Measurements from ENCODE around the gene APCDD1L.
"Not testable (repeated sequence)": the region's sequence is repeated elsewhere in the genome, so short reads cannot be mapped to it uniquely, and the experiment has no call there.

The APCDD1L gene

DNA sequence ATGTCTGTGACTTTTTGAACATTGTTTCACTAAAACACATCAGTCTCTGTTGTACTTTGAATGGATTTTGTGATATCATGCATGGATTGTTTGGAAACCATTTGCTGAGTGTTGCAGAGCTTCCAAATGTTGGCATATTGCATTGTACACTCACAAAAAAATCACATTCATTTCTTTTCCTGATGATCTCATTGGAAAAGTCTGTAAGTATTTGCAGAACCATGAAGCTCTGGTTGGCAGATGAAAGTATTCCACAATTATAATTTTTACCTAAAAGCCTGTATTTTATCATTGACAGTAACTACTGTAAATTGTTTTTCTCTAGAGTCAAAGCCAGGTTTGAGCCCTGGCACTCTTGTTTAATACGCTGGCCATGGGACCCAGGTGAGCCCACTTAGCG lies 84.1 kb downstream of the APCDD1L start:
- no peak for DNase-seq (ENCODE audit: low read depth)
- TF ChIP-seq, protein P1, sequence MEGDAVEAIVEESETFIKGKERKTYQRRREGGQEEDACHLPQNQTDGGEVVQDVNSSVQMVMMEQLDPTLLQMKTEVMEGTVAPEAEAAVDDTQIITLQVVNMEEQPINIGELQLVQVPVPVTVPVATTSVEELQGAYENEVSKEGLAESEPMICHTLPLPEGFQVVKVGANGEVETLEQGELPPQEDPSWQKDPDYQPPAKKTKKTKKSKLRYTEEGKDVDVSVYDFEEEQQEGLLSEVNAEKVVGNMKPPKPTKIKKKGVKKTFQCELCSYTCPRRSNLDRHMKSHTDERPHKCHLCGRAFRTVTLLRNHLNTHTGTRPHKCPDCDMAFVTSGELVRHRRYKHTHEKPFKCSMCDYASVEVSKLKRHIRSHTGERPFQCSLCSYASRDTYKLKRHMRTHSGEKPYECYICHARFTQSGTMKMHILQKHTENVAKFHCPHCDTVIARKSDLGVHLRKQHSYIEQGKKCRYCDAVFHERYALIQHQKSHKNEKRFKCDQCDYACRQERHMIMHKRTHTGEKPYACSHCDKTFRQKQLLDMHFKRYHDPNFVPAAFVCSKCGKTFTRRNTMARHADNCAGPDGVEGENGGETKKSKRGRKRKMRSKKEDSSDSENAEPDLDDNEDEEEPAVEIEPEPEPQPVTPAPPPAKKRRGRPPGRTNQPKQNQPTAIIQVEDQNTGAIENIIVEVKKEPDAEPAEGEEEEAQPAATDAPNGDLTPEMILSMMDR (IDR thresholded peaks at IDR 0.05; ENCODE audit: low read depth, low read length, missing control alignments) = no peak
- in situ Hi-C loops (cut with HindIII; ENCODE audit: low sequenced_read_pairs) = no loop called here
- H3K4me3 ChIP-seq (ENCODE audit: low read depth, low read length) = no peak overlapping the region

DNA sequence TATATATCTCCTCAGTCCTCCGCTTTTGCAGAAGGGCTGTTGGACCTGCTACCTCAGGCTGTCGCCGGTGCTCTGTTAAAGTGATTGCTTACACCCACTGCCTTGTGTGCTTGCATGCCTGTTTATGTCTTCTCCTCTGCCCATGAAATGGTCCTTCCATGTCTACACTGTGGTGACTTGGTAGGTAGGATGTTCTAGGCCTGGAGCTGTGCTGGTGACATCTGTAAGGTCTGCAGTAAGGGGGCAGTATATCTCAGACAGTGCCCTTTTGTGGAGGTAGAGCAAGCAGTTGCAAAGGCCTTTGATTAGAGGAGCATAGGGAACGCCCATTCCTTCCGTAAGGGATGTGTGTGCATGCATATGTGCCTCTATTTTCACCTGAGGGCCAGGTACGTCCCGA lies 85.9 kb downstream of the APCDD1L start:
- DNase-seq (ENCODE audit: low read depth) = no peak
- H3K4me3 ChIP-seq (ENCODE audit: low read depth, low read length) = no peak overlapping the region
- TF ChIP-seq, protein P1 (IDR thresholded peaks at IDR 0.05; ENCODE audit: low read depth, low read length, missing control alignments) = no peak
- in situ Hi-C loops (cut with HindIII; ENCODE audit: low sequenced_read_pairs) = no loop called here

DNA sequence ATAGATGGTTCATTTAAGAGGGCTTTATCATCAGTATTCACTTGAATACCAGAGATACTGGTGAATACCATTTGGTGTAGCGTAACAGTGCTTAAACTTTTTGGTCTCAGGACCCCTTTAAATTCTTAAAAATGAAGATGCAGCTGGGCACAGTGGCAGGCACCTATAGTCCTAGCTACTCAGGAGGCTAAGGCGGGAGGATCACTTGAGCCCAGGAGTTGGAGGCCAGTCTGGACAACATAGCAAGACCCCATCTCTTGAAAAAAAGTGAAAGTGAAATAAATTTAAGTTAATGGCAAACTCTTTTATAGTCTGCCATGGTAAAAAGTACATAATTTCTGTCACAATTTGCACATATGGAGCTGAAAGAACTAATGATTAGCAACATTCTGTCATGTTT lies 86.8 kb downstream of the APCDD1L start:
- TF ChIP-seq, protein P1 (IDR thresholded peaks at IDR 0.05; ENCODE audit: low read depth, low read length, missing control alignments) = no peak
- in situ Hi-C loops (cut with HindIII; ENCODE audit: low sequenced_read_pairs) = no loop called here
- no peak overlapping the region for H3K4me3 ChIP-seq (ENCODE audit: low read depth, low read length)
- DNase-seq (ENCODE audit: low read depth) = no peak

DNA sequence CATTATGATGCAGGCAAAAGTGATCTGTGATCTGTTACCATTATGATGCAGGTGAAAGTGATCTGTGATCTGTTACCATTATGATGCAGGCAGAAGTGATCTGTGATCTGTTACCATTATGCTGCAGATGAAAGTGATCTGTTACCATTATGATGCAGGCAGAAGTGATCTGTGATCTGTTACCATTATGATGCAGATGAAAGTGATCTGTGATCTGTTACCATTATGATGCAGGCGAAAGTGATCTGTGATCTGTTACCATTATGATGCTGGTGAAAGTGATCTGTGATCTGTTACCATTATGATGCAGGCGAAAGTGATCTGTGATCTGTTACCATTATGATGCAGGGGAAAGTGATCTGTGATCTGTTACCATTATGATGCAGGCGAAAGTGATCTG lies 87.6 kb downstream of the APCDD1L start:
- in situ Hi-C loops (cut with HindIII; ENCODE audit: low sequenced_read_pairs); DNase-seq (ENCODE audit: low read depth): not testable (repeated sequence)

DNA sequence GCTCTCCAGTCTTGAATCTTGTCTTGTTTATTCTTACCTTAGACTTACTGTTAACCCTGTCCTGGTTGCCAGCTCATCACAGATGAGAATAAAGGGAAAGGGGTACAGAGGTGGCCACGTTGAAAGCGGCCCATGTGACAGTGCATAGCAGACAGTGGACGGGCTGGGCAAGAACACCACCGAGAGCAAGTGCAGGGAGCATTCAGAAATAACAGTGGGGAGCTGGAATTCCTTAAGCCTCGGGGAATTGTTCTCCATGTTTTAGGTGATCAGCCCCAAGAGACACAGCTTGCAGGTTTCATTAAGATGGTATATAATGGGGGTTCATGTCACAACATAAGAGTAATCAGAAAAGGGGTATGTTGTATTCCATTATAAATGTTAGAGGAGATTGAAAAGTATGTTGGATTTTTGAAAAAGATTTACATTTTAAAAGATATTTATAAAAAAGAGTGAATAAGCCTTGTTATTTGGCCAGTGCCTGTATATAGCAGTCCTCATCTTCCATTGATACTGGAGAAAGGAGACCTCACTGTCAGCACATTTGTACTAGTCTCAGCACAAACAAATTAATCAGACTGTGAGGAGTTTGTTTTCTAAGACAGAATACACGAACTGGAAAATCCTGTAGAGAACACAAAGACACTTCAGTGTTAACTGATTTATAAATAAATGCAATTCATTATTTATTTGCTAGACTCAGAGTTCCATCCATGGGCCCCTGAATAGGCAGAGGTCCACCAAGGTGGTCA lies 90.8 kb downstream of the APCDD1L start:
- DNase-seq (ENCODE audit: low read depth) = no peak
- TF ChIP-seq, protein P1 (IDR thresholded peaks at IDR 0.05; ENCODE audit: low read depth, low read length, missing control alignments) = no peak
- no peak overlapping the region for H3K4me3 ChIP-seq (ENCODE audit: low read depth, low read length)
- in situ Hi-C loops (cut with HindIII; ENCODE audit: low sequenced_read_pairs) = no loop called here

More for the DNA sequence above, 87.6 kb downstream of the APCDD1L start:
- H3K4me3 ChIP-seq (ENCODE audit: low read depth, low read length) = not testable (repeated sequence)

DNA sequence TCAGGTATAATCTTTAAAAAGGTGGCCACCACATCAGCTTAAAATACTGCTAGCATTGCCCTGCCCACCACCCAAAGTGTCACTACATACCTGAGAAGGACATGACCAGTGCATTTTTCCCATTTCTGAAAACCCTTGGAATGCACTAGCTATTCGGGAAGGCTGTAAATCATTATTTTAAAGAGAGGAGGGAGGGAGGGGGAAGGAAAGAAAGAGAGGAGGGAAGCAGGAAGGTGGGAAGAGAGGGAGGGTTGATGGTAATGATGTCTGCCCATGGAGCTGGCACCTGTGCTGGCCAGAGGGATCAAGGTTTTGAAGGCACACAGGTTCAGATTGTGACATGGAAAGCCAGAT lies 93.7 kb downstream of the APCDD1L start:
- in situ Hi-C loops (cut with HindIII; ENCODE audit: low sequenced_read_pairs) = no loop called here
- TF ChIP-seq, protein P1 (IDR thresholded peaks at IDR 0.05; ENCODE audit: low read depth, low read length, missing control alignments) = no peak
- no peak overlapping the region for H3K4me3 ChIP-seq (ENCODE audit: low read depth, low read length)
- no peak for DNase-seq (ENCODE audit: low read depth)

DNA sequence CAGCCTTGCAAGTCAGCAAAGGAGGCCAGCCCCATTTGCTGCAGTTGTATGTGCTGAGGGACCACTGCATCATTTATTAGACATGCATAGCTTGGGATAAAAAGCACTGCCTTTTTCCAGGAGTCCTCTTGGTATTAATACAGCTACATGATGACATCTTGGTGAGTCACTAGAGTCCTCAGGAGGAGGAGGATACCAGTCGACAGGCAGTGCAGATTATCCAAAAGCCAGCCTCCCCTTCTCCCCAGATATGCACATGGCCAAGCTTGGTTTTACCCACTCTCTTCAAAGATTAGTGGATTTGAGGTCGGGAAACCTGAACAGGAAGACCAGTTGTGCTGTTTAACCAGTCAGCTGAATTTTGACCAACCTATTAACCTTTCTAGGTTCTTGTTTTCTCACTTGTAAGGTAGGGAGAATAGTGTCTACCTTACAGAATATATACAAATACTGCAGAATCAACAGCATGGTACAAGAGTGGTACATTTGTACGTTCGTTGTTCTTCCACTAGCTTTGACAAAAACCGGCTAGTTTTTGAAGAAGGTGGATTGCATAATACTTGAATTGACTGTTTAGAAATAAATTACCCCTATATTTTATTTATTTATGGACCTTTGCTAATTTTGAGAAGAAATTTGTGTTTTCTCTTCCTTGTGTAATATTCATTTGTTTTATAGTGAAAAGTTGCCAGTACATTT lies 94.3 kb downstream of the APCDD1L start:
- DNase-seq (ENCODE audit: low read depth) = peak; percentile 4
- TF ChIP-seq, protein P1 (IDR thresholded peaks at IDR 0.05; ENCODE audit: low read depth, low read length, missing control alignments) = no peak
- in situ Hi-C loops (cut with HindIII; ENCODE audit: low sequenced_read_pairs) = no loop called here

More for the DNA sequence above, 94.3 kb downstream of the APCDD1L start:
- no peak overlapping the region for H3K4me3 ChIP-seq (ENCODE audit: low read depth, low read length)

All from astrocyte of the cerebellum (primary cell).